K562 (cell line): Measurements from ENCODE around the gene ADAM8. TPM values are rescaled to one million over a fixed set of nuclear protein-coding genes. Genes with fewer than 3 reads are reported as not detected.

ENCODE experiments used
- E4F1 ChIP-seq: fragments of 250-450 bp; sonication (Bioruptor Pico); IDR thresholded peaks from 2 replicates; pipeline ENCODE4 v1.5.0; 2021; ENCODE audit warnings: mild to moderate bottlenecking, borderline replicate concordance
- REST ChIP-seq, 2 experiments: fragments of 450-650 bp; formaldehyde crosslinking in 1 of 2; IDR thresholded peaks; 2 replicates each; pipeline versions ENCODE4 v1.4.0 to v1.6.1; 2014 to 2020; ENCODE audit warnings: mild to moderate bottlenecking in 2 of 2, borderline replicate concordance in 1 of 2, low read depth in 1 of 2
- SREBF1 ChIP-seq: fragments of 150-350 bp; IDR thresholded peaks from 2 replicates; pipeline ENCODE4 v1.6.1; 2014; ENCODE audit warnings: antibody characterized with exemption, low read depth, low read length, borderline replicate concordance
- TEAD2 ChIP-seq: fragments of 450-650 bp; IDR thresholded peaks from 2 replicates; pipeline ENCODE4 v1.6.1; 2016; ENCODE audit warnings: missing genetic modification characterization, control low read depth, missing compliant biosample characterization
- ZBTB2 ChIP-seq: fragments of 450-650 bp; IDR thresholded peaks from 2 replicates; pipeline ENCODE4 v1.6.1; 2016; ENCODE audit warnings: antibody characterized with exemption
- ZBTB8A ChIP-seq: fragments of 450-650 bp; IDR thresholded peaks from 2 replicates; pipeline ENCODE4 v1.6.1; 2018; ENCODE audit warnings: mild to moderate bottlenecking, moderate library complexity; ENCODE audit not compliant: partially characterized antibody
- polyA plus RNA-seq, 8 experiments: library from polyadenylated mRNA; depleted of rRNA in 4 of 8; stranded (reverse) in 5 of 8; unstranded in 3 of 8; fragments of >200 nt; fragmentation: Nextera tagmentation in 2 of 8; fragmentation: Illumina TruSeq in 1 of 8; extraction: Ambion mirVana in 2 of 8; extraction: Trizol in 1 of 8; gene quantifications; 2 replicates each; pipeline versions ENCODE4 v1.2.1 to v1.2.3, GENCODE V29; 2011 to 2014; ENCODE audit warnings: inconsistent platforms in 1 of 8, missing spikeins in 1 of 8
- total RNA-seq, 7 experiments: library from RNA; depleted of rRNA in 6 of 7; stranded (reverse); fragments of >200 nt in 6 of 7; fragmentation: Illumina TruSeq in 2 of 7; extraction: Trizol in 2 of 7; gene quantifications; 2 replicates each; pipeline versions ENCODE4 v1.2.1 to v1.2.3, GENCODE V29; 2011 to 2021; ENCODE audit warnings: low replicate concordance in 1 of 7

Gene ADAM8
- total and polyA plus RNA-seq, 9 of the 15 experiments (the other 6 are each of a cell fraction or from before 2014, with no cell fraction given), result 0.07 to 7.0 (median 1.1) TPM

GRCh38 chr10:133245439-133246235 is 31.0 kb downstream of the ADAM8 start (continued):
- TF ChIP-seq E4F1 (CRISPR knock-in tag) (no peak), SREBF1 (no peak), ZBTB8A (no peak), ZBTB2 (peak; percentile 69), TEAD2 (no peak), REST (IDR thresholded peaks at IDR 0.05; ENCODE audit: borderline replicate concordance) (no peak), REST (CRISPR knock-in tag; IDR thresholded peaks at IDR 0.05; ENCODE audit: low read depth) (no peak)
